ENCODE data around the gene ZNF385B. TPM values are rescaled to one million over a fixed set of nuclear protein-coding genes. Genes with fewer than 3 reads are reported as not detected.

Gene ZNF385B
- total RNA-seq, 2 donors from 2014 or later: 5.3 to 18.1 TPM

DNA sequence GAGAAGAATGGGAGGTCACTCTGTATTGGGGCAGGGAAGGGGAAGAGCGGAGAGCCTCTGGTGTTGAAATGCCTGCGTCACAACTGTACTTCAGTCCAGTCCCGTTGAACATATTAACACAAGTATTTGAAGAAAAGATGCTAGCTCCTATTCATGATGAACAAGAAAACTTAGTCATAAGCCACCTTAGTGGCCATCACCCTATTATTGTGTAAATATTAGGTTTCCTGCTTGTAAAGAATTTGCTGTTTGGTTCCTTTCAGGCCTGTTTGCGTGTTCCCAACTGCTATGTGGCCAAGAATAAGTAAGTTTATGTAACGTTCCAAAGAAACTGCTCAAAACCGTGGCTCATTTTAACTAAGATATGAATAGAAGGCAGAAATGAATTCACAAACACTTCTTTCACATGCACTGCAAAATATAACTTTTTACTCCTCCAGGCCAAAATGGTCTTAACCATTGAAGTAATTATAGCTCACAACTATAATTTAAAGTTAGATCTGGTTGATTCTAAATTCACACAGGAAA, 204.3 kb downstream of the ZNF385B start:
- WGBS, 2 experiments (ENCODE audit: insufficient coverage in 1 of 2, insufficient read length in 1 of 2): 94 to 96% methylated on average over 4 to 6 of the region's 6 CpGs
- H3K27ac Mint-ChIP-seq: no peak overlapping the region
- H3K9me3 Mint-ChIP-seq: no peaks in the 10 kb centered on the region

DNA sequence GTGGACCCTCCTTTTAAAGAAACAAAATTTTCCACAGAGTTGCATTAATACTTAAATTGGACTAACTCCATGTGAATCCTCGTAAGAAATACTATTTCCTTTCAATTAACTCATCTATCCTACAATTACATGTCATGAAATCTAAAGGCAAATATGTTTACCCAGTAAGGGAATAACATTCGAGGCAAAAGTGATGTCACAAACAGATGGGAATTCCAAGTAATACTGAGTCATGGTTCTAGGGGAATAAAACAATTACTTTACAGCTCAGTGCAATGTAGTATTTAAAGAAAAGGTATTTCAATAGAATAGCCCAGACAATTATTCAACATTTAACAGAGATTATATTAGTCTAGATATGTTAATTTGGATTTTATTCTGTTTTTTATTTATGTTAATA, 205.8 kb downstream of the ZNF385B start:
- no peak overlapping the region for H3K27ac ChIP-seq (ENCODE audit: low read depth, low read length)
- no peak overlapping the region for H3K27ac Mint-ChIP-seq
- H3K9me3 Mint-ChIP-seq: no peaks in the 10 kb centered on the region
- H3K4me1 Mint-ChIP-seq: no peaks in the 10 kb centered on the region
- H3K4me1 ChIP-seq (ENCODE audit: control insufficient read depth, insufficient read depth, low read length): no peaks in the 10 kb centered on the region
- H3K9me3 ChIP-seq (ENCODE audit: control insufficient read depth, low read length): no peaks in the 10 kb centered on the region
- no peaks in the 10 kb centered on the region for H3K27me3 Mint-ChIP-seq (ENCODE audit: insufficient read depth)
- no peak overlapping the region for H3K4me3 ChIP-seq (ENCODE audit: low read length)
- TF ChIP-seq, protein P1, sequence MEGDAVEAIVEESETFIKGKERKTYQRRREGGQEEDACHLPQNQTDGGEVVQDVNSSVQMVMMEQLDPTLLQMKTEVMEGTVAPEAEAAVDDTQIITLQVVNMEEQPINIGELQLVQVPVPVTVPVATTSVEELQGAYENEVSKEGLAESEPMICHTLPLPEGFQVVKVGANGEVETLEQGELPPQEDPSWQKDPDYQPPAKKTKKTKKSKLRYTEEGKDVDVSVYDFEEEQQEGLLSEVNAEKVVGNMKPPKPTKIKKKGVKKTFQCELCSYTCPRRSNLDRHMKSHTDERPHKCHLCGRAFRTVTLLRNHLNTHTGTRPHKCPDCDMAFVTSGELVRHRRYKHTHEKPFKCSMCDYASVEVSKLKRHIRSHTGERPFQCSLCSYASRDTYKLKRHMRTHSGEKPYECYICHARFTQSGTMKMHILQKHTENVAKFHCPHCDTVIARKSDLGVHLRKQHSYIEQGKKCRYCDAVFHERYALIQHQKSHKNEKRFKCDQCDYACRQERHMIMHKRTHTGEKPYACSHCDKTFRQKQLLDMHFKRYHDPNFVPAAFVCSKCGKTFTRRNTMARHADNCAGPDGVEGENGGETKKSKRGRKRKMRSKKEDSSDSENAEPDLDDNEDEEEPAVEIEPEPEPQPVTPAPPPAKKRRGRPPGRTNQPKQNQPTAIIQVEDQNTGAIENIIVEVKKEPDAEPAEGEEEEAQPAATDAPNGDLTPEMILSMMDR (conservative IDR thresholded peaks at IDR 0.05): no peak
- WGBS, 2 experiments (ENCODE audit: insufficient coverage in 1 of 2, insufficient read length in 1 of 2): 83 to 95% methylated on average over 1 to 2 of the region's 2 CpGs
- no peak for DNase-seq
- no peaks in the 10 kb centered on the region for H3K36me3 Mint-ChIP-seq (ENCODE audit: low read depth)
- no peaks in the 10 kb centered on the region for H3K36me3 ChIP-seq (ENCODE audit: control insufficient read depth, insufficient read depth, low read length)
- H3K9ac ChIP-seq (ENCODE audit: extremely low read depth, low read length, poor library complexity, severe bottlenecking): no peak overlapping the region
- no peaks in the 10 kb centered on the region for H3K27me3 ChIP-seq (ENCODE audit: control insufficient read depth, insufficient read depth, low read length, poor library complexity, severe bottlenecking)
- H3K4me3 Mint-ChIP-seq: no peak overlapping the region

More for the DNA sequence above, 204.3 kb downstream of the ZNF385B start:
- Histone ChIP-seq H3K27me3 (ENCODE audit: control insufficient read depth, insufficient read depth, low read length, poor library complexity, severe bottlenecking) (no peaks in the 10 kb centered on the region), H3K4me1 (ENCODE audit: control insufficient read depth, insufficient read depth, low read length) (no peaks in the 10 kb centered on the region), H3K36me3 (ENCODE audit: control insufficient read depth, insufficient read depth, low read length) (no peaks in the 10 kb centered on the region), H3K9me3 (ENCODE audit: control insufficient read depth, low read length) (no peaks in the 10 kb centered on the region), H3K4me3 (ENCODE audit: low read length) (no peak overlapping the region), H3K27ac (ENCODE audit: low read depth, low read length) (no peak overlapping the region), H3K9ac (ENCODE audit: extremely low read depth, low read length, poor library complexity, severe bottlenecking) (no peak overlapping the region)
- no peak overlapping the region for H3K4me3 Mint-ChIP-seq
- TF ChIP-seq, protein P1 (conservative IDR thresholded peaks at IDR 0.05): no peak
- H3K36me3 Mint-ChIP-seq (ENCODE audit: low read depth): no peaks in the 10 kb centered on the region
- no peak for DNase-seq
- H3K27me3 Mint-ChIP-seq (ENCODE audit: insufficient read depth): no peaks in the 10 kb centered on the region
- H3K4me1 Mint-ChIP-seq: no peaks in the 10 kb centered on the region

DNA sequence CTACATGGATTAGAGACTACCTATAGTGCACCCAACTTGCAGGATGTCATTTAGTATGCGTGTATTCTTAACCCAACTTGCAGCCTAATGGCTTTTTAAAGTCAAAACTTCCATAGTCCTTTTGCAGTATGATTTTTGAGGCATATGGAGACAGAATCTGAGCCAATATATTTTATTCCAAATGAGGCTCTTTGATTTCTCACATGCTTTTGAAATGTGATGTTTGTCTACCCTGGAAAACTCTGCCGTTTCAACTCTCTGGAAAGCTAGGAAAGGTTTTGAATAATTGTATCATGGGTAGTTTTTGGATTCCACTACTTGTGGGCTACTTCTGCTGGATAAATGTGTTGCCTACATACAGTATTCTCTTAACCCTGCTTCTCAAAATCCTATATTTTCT, 206.6 kb downstream of the ZNF385B start:
- no peaks in the 10 kb centered on the region for H3K36me3 ChIP-seq (ENCODE audit: control insufficient read depth, insufficient read depth, low read length)
- Mint-ChIP-seq H3K27me3 (ENCODE audit: insufficient read depth) (no peaks in the 10 kb centered on the region), H3K36me3 (ENCODE audit: low read depth) (no peaks in the 10 kb centered on the region), H3K4me3 (no peak overlapping the region), H3K27ac (no peak overlapping the region), H3K9me3 (no peaks in the 10 kb centered on the region), H3K4me1 (no peaks in the 10 kb centered on the region)
- H3K4me3 ChIP-seq (ENCODE audit: low read length): no peak overlapping the region
- H3K27ac ChIP-seq (ENCODE audit: low read depth, low read length): no peak overlapping the region
- H3K9ac ChIP-seq (ENCODE audit: extremely low read depth, low read length, poor library complexity, severe bottlenecking): no peak overlapping the region
- no peaks in the 10 kb centered on the region for H3K27me3 ChIP-seq (ENCODE audit: control insufficient read depth, insufficient read depth, low read length, poor library complexity, severe bottlenecking)
- 87% methylated on average over 2 of the region's 2 CpGs; no CpG with 5 or more reads in 1 of the 2 experiments for WGBS, 2 experiments (ENCODE audit: insufficient coverage in 1 of 2, insufficient read length in 1 of 2)
- DNase-seq: no peak
- H3K9me3 ChIP-seq (ENCODE audit: control insufficient read depth, low read length): no peaks in the 10 kb centered on the region
- TF ChIP-seq, protein P1 (conservative IDR thresholded peaks at IDR 0.05): no peak
- H3K4me1 ChIP-seq (ENCODE audit: control insufficient read depth, insufficient read depth, low read length): no peaks in the 10 kb centered on the region

All from endodermal cell (in vitro differentiated cells).